ENCODE data around the gene TMEM202. TPM values are rescaled to one million over a fixed set of nuclear protein-coding genes. Genes with fewer than 3 reads are reported as not detected.
A peak's percentile ranks its signal among the peaks of the same experiment; 100 is the strongest.

TMEM202 gene
- total and polyA plus RNA-seq, 2 of the 13 experiments (the other 11 are each of a cell fraction or from before 2014, with no cell fraction given) = not detected

GRCh38 chr15:72375846-72376581 lies 22.1 kb upstream of the TMEM202 start, which contains the start of gene HEXA (continued):
- TF ChIP-seq ZNF800 (CRISPR knock-in tag; IDR thresholded peaks at IDR 0.05) (no peak), ZNF18 (CRISPR knock-in tag; IDR thresholded peaks at IDR 0.05; ENCODE audit: insufficient replicate concordance) (peak; percentile 70), CBX1 (IDR thresholded peaks at IDR 0.05; ENCODE audit: low read depth) (peak; percentile 89), MBNL3 (CRISPR knock-in tag; conservative IDR thresholded peaks at IDR 0.05) (no peak), CTCF (CRISPR knock-in tag; IDR thresholded peaks at IDR 0.05) (no peak; the same call in 1 of the 2 replicates), HNF1A (IDR thresholded peaks at IDR 0.05; ENCODE audit: low read depth) (peak; percentile 85), HNF1A (CRISPR knock-in tag; IDR thresholded peaks at IDR 0.05; ENCODE audit: borderline replicate concordance) (peak; percentile 84), SP1 (IDR thresholded peaks at IDR 0.05) (no peak), SP1 (CRISPR knock-in tag; IDR thresholded peaks at IDR 0.05) (peak; percentile 69; the same call in 1 of the 2 replicates), UBTF (CRISPR knock-in tag; IDR thresholded peaks at IDR 0.05) (peak; percentile 83), ZNF558 (CRISPR knock-in tag; IDR thresholded peaks at IDR 0.05; ENCODE audit: borderline replicate concordance) (peak; percentile 92), THYN1 (CRISPR knock-in tag; IDR thresholded peaks at IDR 0.05; ENCODE audit: borderline replicate concordance, low read depth) (no peak), PHF8 (CRISPR knock-in tag; IDR thresholded peaks at IDR 0.05) (peak; percentile 98), PHB2 (IDR thresholded peaks at IDR 0.05; ENCODE audit: partially characterized antibody) (no peak), SIN3B (IDR thresholded peaks at IDR 0.05; ENCODE audit: low read length) (peak; percentile 99)

Measured in HepG2 (cell line).